ENCODE results near the gene ARHGAP22.

DNA sequence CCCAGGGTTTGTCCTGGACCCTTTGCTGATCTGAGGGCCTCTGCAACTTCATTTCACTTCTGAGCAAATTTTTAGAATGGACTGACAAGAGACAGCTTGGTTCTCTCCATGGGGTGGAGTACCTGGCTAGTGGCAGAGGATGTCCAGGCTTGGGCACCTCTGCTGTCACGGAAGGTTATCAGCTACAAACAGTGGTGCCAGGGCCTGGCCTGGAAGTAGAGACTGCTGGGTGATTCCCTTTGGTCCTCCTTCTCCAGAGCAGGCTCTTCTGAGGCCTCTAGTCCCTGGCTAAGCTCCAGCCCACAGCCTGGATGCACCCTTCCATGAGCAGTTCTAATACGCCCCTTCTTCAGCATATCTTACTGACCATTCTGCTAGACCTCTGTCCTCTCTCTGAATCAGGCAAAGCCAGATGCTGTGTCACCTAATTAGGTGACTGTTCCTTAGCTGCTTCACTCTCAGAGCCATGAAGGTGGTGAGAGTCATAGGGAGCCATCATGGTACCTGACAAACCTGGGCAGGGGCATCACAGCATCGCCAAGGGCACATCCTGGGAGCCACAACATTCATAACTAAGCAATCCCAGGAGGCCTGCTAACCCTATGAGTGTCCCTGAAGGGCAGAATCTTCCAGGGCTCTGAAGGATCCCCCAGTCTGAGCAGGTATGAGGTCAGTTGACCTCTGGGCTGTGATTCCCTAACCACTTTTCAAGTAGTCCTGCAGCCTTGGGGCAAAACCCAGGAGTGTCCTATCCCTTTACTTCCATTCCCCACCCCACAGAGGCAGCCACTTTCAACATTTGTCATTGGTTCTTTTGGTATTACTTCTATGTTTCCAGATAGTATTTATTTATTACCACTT lies 4.0 kb downstream of the ARHGAP22 start:
- TF ChIP-seq, protein P1, sequence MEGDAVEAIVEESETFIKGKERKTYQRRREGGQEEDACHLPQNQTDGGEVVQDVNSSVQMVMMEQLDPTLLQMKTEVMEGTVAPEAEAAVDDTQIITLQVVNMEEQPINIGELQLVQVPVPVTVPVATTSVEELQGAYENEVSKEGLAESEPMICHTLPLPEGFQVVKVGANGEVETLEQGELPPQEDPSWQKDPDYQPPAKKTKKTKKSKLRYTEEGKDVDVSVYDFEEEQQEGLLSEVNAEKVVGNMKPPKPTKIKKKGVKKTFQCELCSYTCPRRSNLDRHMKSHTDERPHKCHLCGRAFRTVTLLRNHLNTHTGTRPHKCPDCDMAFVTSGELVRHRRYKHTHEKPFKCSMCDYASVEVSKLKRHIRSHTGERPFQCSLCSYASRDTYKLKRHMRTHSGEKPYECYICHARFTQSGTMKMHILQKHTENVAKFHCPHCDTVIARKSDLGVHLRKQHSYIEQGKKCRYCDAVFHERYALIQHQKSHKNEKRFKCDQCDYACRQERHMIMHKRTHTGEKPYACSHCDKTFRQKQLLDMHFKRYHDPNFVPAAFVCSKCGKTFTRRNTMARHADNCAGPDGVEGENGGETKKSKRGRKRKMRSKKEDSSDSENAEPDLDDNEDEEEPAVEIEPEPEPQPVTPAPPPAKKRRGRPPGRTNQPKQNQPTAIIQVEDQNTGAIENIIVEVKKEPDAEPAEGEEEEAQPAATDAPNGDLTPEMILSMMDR (conservative IDR thresholded peaks at IDR 0.05 in 1 of 2, IDR thresholded peaks at IDR 0.05 in 1 of 2; ENCODE audit: extremely low read depth in 1 of 2, insufficient read depth in 1 of 2, low read depth in 1 of 2, low read length in 2 of 2) = no peak
- no peak for TF ChIP-seq EZH2 (IDR thresholded peaks at IDR 0.05; ENCODE audit: borderline replicate concordance, low read length)
